Measurements from ENCODE around the gene KCNQ1. TPM values are rescaled to one million over a fixed set of nuclear protein-coding genes. Genes with fewer than 3 reads are reported as not detected.

KCNQ1 gene
- total RNA-seq, 1 donor = 1.1 TPM

GRCh38 chr11:2691991-2692875 lies 247.4 kb downstream of the KCNQ1 start:
- DNase-seq (ENCODE audit: low read depth in 2 of 3, low spot score in 2 of 3) = peak in 1 of 3 donors; percentile 48

GRCh38 chr11:2693271-2694261 lies 248.8 kb downstream of the KCNQ1 start:
- DNase-seq (ENCODE audit: low read depth in 2 of 3, low spot score in 2 of 3) = no peak

DNA sequence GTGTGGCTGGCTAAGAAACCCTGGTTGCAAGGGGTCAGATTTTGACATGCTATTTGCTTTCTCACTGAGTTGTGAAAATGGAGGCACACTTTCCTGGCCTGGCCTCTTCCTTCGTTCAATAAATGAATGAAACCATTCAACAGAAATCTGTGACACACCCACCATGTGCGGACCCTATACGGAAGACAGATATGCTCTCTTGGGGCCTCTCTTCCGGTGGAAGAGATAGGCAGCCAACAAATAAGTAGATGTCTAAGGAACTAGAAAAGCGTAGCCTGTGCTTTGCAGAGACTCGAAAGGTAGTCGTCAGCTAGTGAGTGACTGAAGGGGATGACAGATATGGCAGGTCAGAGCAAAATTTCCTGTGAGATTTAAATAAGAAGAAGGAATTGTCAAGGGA lies 249.7 kb downstream of the KCNQ1 start:
- DNase-seq (ENCODE audit: low read depth in 2 of 3, low spot score in 2 of 3) = no peak

DNA sequence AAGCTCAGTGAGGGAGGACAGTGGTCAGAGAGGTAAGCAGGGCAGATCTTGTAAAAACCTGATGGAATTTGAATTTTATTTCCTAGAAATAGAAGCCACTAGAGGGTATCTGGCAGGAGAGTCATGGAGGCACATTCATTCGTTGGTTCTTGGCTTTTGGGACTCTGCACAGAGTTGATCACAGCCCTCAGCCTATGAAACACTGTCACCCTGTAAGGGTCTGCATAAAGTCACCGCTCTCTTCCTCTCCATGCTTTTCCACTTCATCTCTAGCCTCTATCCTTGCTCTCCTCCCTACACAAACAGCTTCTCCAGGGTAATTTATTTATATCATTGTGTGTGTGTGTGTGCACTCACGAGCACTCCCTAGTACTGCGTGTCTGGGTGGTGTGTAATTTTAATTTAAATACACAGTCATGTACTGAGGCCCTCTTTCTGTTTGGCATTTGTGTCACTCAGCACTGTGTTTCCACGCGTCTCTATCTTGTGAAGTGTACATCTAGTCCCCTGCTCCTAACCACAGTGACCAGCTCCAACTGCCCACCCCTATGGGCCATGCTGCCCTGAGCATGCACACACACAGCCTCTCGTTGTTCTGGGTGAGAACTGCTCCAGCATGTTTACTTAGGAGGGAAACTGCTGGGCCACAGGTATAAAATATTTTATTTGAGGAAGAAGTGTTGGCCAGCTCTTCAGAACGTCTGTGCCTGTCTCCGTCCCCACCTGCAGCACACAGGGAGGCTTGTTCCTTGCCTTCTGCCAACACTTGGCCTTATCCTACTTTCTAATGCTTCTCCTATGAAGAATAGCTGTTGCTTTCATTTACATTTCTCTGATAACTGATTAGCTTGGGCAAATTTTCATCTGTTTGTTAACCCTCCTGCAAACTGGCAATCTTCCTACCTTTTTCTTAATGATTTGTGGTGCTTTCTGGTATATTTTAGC lies 250.5 kb downstream of the KCNQ1 start:
- DNase-seq (ENCODE audit: low read depth in 2 of 3, low spot score in 2 of 3) = no peak

DNA sequence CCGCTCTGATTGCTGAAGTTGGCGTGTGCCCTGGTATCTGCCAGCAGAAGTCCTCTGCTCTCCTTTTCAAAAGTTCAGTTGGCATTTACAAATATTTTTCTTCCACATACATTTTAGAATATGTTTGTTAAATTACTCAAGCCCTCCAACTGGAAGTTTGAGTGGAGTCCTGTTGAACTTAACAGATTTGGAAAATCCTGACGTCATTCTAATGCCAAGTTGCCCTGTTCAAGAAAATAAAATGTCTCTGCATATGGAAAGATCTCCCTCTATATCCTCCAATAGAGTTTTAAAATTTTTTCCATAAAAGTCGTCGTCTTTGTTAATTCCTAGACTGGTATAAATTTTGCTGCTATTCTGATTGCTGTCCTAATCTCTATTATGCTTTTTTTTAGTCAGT lies 251.6 kb downstream of the KCNQ1 start:
- DNase-seq (ENCODE audit: low read depth in 2 of 3, low spot score in 2 of 3) = no peak

- no peak for DNase-seq (ENCODE audit: low read depth in 2 of 3, low spot score in 2 of 3)
Observed at GRCh38 chr11:2697866-2698265, 253.1 kb downstream of the KCNQ1 start.

GRCh38 chr11:2698386-2699184 lies 253.8 kb downstream of the KCNQ1 start:
- no peak for DNase-seq (ENCODE audit: low read depth in 2 of 3, low spot score in 2 of 3)

DNA sequence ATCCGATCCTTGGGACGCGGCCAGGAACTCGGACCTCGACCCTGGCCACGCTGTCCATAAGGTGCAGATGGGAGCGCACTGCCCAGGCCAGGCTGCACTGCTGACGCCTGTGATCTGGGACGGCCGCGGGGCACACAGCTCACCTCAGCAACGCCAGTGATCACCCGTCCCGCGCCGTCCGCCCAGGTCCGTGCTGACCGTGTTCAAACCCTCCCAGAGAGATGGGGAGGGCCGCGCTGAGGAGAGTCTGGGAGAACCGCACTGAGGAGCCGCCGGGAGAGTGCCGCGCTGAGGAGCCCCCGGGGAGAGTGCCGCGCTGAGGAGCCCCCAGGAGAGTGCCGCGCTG lies 254.3 kb downstream of the KCNQ1 start:
- no peak for DNase-seq (ENCODE audit: low read depth in 2 of 3, low spot score in 2 of 3)

GRCh38 chr11:2699531-2700414 lies 255.0 kb downstream of the KCNQ1 start, which contains the start of gene KCNQ1OT1:
Gene KCNQ1OT1 (minus strand): TSS chr11:2699994.
- DNase-seq (ENCODE audit: low read depth in 2 of 3, low spot score in 2 of 3) = peak; percentile 68 to 94 (median 90)

- peak in 1 of 3 donors; percentile 39 for DNase-seq (ENCODE audit: low read depth in 2 of 3, low spot score in 2 of 3)
Observed at GRCh38 chr11:2700415-2701211, 255.8 kb downstream of the KCNQ1 start.

DNA sequence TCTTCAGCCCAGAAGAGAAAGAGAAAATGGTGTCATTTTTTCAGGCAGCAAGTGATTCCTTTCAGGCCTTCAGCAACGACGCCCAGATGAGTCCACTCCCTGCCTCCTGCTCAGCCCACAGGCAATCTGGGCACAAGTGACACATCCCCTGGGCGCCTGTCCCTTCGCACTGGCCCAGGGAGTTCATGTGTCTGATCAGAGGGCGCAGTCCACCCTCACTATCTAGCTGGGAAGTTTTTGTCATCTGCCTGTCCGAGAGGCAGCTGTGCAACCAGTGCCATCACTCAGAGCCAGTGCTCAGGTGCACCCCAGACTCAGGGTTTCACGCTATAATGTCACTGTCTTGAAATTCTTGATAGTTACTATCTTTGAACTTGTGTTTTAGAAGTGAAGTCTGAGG lies 256.4 kb downstream of the KCNQ1 start:
- DNase-seq (ENCODE audit: low read depth in 2 of 3, low spot score in 2 of 3) = no peak

- no peak for DNase-seq (ENCODE audit: low read depth in 2 of 3, low spot score in 2 of 3)
Observed at GRCh38 chr11:2701898-2702434, 257.2 kb downstream of the KCNQ1 start.

- no peak for DNase-seq (ENCODE audit: low read depth in 2 of 3, low spot score in 2 of 3)
Observed at GRCh38 chr11:2702771-2703362, 258.1 kb downstream of the KCNQ1 start.

GRCh38 chr11:2703363-2704141 lies 258.7 kb downstream of the KCNQ1 start:
- no peak for DNase-seq (ENCODE audit: low read depth in 2 of 3, low spot score in 2 of 3)

DNA sequence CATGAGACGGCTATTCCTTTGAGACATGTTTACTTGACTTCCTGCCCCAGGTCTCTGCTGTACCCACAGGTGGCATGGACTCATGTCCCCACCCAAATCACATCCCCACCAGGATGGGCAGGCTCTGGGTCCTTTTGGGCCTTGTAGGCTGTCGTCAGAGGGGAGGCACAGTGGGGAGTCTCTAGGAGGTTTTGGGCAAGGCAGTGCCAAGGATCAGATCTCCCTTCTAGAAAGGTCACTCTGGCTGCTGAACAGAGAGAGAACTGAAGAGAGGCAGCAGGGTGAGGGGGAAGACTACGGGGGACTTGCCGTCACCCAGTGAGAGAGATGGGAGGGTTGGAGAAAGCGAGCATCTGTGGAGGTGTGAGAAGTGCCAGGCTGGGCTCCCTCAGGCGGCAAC lies 259.5 kb downstream of the KCNQ1 start:
- DNase-seq (ENCODE audit: low read depth in 2 of 3, low spot score in 2 of 3) = no peak

DNA sequence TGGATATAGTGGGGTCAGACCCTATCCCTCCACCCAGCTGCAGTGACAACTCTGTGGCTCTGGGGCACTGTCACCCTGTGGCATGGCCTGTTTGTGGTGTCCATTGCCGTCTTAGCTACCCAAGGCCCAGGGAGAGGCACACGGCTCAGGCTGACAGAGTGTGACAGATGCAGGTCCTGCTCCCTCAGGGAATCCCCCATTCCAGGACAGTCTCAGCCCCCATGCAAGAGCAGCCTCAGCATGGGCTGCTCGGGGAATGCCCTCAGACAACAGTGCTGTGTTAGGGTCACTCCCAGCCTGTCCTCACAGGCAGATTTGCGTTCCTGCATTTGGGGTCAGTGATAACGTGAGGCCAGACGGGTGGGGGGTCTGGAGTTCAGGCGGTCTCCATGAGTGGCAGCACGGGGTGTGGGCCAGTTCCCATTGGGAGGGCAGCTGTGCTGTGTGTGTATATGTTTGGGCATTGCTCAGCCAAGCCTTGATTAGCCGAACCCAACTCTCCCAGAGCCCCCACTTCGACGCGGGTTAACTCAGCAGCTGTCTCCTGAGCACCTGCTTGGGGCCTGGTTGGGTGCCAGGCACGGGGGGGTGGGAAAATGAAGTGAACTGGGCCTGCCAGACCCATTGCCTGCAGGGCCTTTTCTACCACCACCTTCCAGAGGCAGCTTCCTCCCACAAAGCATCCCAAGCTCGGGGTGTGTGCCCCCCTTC lies 260.2 kb downstream of the KCNQ1 start:
- DNase-seq (ENCODE audit: low read depth in 2 of 3, low spot score in 2 of 3) = no peak
